Endothelial cell of umbilical vein (primary cell): ENCODE measurements around the gene ATP2A2.

ENCODE experiments used
- CTCF ChIP-seq, 2 donors: IDR thresholded peaks; 1 replicate in 1 of 2; 2 replicates in 1 of 2; pipeline ENCODE4 v1.5.1; 2011; ENCODE audit warnings: low read length in 2 of 2, mild to moderate bottlenecking in 2 of 2, moderate library complexity in 2 of 2, control low read depth in 1 of 2, inconsistent platforms in 1 of 2, low read depth in 1 of 2; ENCODE audit not compliant: insufficient read depth in 1 of 2; ENCODE audit errors: extremely low read depth in 1 of 2
- FOS ChIP-seq: IDR thresholded peaks from 2 replicates; pipeline ENCODE4 v1.6.1; 2011; ENCODE audit warnings: mild to moderate bottlenecking, low read length, moderate library complexity, borderline replicate concordance; ENCODE audit not compliant: insufficient read depth
- GATA2 ChIP-seq: IDR thresholded peaks from 2 replicates; pipeline ENCODE4 v1.7.0; 2011; ENCODE audit warnings: low read depth, mild to moderate bottlenecking, moderate library complexity, mixed read lengths, low read length; ENCODE audit not compliant: insufficient read length, insufficient read depth
- JUN ChIP-seq: IDR thresholded peaks from 2 replicates; pipeline ENCODE4 v1.6.1; 2011; ENCODE audit warnings: borderline replicate concordance, low read depth; ENCODE audit not compliant: insufficient read length, insufficient read depth
- MYC ChIP-seq: IDR thresholded peaks from one replicate; pipeline ENCODE4 v1.6.1; 2011; ENCODE audit warnings: mild to moderate bottlenecking, low read depth, low read length
- POLR2A ChIP-seq: IDR thresholded peaks from 2 replicates; pipeline ENCODE4 v1.6.1; 2012; ENCODE audit warnings: low read depth, mild to moderate bottlenecking, control low read depth, low read length
- POLR2AphosphoS5 ChIP-seq: IDR thresholded peaks from 2 replicates; pipeline ENCODE4 v1.6.1; 2012; ENCODE audit warnings: low read depth, mild to moderate bottlenecking, control low read depth, low read length, moderate library complexity; ENCODE audit not compliant: insufficient read depth
- TF ChIP-seq, protein P1 (sequence below): IDR thresholded peaks from 2 replicates; pipeline ENCODE4 v1.6.1; 2011; ENCODE audit not compliant: insufficient read depth, insufficient read length

DNA sequence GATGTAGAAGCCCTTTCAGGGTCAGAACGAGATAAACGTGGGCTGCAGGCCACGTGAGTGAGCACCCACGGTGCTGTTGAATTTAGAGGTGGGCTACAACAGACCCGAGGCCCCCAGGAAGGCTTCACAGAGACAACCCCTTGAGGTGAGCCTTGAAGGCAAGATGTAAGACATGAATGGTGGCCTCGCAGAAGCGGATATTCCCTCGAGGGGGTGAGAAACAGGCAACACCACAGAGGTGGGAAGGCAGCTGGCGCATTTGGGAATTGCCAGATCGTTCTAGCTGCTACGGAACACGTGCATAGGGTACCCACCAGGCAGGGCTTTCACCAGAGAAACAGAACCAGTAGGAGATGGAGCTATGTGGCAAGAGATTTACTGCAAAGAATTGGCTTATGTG lies 22.6 kb upstream of the ATP2A2 start:
- no peak for TF ChIP-seq CTCF (IDR thresholded peaks at IDR 0.05; ENCODE audit: extremely low read depth in 1 of 2, insufficient read depth in 1 of 2, low read depth in 1 of 2, low read length in 2 of 2)
- TF ChIP-seq, protein P1, sequence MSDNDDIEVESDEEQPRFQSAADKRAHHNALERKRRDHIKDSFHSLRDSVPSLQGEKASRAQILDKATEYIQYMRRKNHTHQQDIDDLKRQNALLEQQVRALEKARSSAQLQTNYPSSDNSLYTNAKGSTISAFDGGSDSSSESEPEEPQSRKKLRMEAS: no peak
- TF ChIP-seq MYC: no peak
- no peak for TF ChIP-seq POLR2A
- no peak for TF ChIP-seq POLR2AphosphoS5
- TF ChIP-seq GATA2: no peak
- TF ChIP-seq JUN: no peak
- no peak for TF ChIP-seq FOS
